Subcutaneous abdominal adipose tissue (tissue), 5 donors: ENCODE measurements around the gene PDZD7.

Experiments used
- H3K27ac ChIP-seq: one replicate; pipeline ENCODE4 v1.7.0; 2013; ENCODE audit warnings: low read depth, mild to moderate bottlenecking, inconsistent platforms, low read length, moderate library complexity
- H3K27me3 ChIP-seq, 5 donors: one replicate each; pipeline ENCODE4 v1.7.0; 2013; ENCODE audit warnings: low read length in 5 of 5, inconsistent platforms in 1 of 5; ENCODE audit not compliant: control insufficient read depth in 5 of 5, insufficient read depth in 4 of 5
- H3K36me3 ChIP-seq, 5 donors: one replicate each; pipeline ENCODE4 v1.7.0; 2013; ENCODE audit warnings: low read length in 5 of 5; ENCODE audit not compliant: control insufficient read depth in 5 of 5, insufficient read depth in 5 of 5
- H3K4me1 ChIP-seq, 5 donors: one replicate each; pipeline ENCODE4 v1.7.0; 2013; ENCODE audit warnings: low read length in 5 of 5, mild to moderate bottlenecking in 3 of 5, moderate library complexity in 1 of 5; ENCODE audit not compliant: control insufficient read depth in 5 of 5, insufficient read depth in 5 of 5
- H3K4me3 ChIP-seq, 5 donors: one replicate each; pipeline ENCODE4 v1.7.0; 2013; ENCODE audit warnings: low read length in 5 of 5, low read depth in 1 of 5
- H3K9ac ChIP-seq, 5 donors: one replicate each; pipeline ENCODE4 v1.7.0; 2013; ENCODE audit warnings: low read length in 5 of 5, mild to moderate bottlenecking in 4 of 5, moderate library complexity in 3 of 5
- H3K9me3 ChIP-seq, 5 donors: one replicate each; pipeline ENCODE4 v1.7.0; 2013; ENCODE audit warnings: low read length in 5 of 5; ENCODE audit not compliant: control insufficient read depth in 5 of 5
- donor health status: healthy.
- donor health status: healthy.
- donor health status: healthy.
- donor health status: healthy.
- donor health status: healthy.

The PDZD7 gene

GRCh38 chr10:100986952-100987684 is 43.8 kb downstream of the PDZD7 start, which contains the start of the genes MRPL43 and TWNK:
TSS of gene MRPL43 (minus strand) at chr10:100987497. CDS start at chr10:100987443, 54 bp downstream.
TSS of gene TWNK (plus strand) at chr10:100987543. CDS start at chr10:100988211, 668 bp downstream.
- peak within 1 kb of the TSS; percentile 74 for H3K27ac ChIP-seq
- peaks cover 0 to 53% (median 27%) of the 10 kb centered on the region in 5 donors for H3K36me3 ChIP-seq
- peak within 1 kb of the TSS; percentile 8 to 93 (median 86) for H3K9ac ChIP-seq
- no peaks in the 10 kb centered on the region for H3K27me3 ChIP-seq
- H3K4me3 ChIP-seq, result peak within 1 kb of the TSS; percentile 87 to 96 (median 93)
- H3K4me1 ChIP-seq, result peaks cover 8 to 26% (median 23%) of the 10 kb centered on the region in 5 donors
- H3K9me3 ChIP-seq, result no peaks in the 10 kb centered on the region

DNA sequence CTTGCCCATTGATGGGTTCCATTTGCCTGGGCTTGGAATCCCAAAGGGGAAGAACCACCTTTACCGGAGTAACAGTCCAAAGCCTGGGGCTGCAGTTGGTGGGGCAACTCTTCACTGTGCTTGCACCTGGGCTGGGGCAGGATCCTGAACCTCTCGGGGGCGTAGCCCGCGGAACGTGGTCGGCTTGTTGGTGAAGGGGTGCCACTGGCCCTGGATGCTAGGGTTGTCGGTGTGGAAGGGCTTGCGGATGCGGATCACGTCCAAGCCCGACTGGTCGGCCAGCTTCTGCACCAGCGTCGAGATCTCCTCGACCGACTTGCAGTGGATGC is 44.3 kb downstream of the PDZD7 start:
- peaks cover 0 to 59% (median 29%) of the 10 kb centered on the region in 5 donors for H3K36me3 ChIP-seq
- no peaks in the 10 kb centered on the region for H3K27me3 ChIP-seq
- no peaks in the 10 kb centered on the region for H3K9me3 ChIP-seq
- peak overlapping the region; percentile 74 for H3K27ac ChIP-seq
- H3K9ac ChIP-seq, result peak overlapping the region in 4 of 5 donors; percentile 77 to 93 (median 88)
- peak overlapping the region; percentile 87 to 96 (median 93) for H3K4me3 ChIP-seq
- peaks cover 8 to 26% (median 23%) of the 10 kb centered on the region in 5 donors for H3K4me1 ChIP-seq

DNA sequence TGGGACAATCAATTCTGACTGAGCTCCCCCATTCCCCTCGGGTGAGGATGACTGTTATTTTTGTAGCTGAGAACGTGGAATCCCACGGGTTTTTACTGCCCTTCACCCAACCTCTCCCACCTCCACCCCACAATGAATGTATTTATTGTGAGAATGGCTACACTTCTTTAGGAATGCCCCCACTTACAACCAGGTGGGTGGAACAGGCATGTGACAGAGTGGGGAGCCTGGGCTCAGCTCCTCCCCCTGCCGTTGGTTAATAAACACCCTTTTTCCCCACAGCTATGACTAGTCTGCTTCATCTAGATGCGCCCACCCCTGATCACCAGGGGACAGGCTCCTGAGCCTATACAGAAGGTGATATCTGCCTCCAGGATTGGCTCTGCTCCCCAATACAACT is 45.6 kb downstream of the PDZD7 start:
- H3K9me3 ChIP-seq, result no peaks in the 10 kb centered on the region
- H3K9ac ChIP-seq, result no peak overlapping the region
- H3K4me1 ChIP-seq, result peaks cover 8 to 26% (median 23%) of the 10 kb centered on the region in 5 donors
- no peak overlapping the region for H3K27ac ChIP-seq
- no peak overlapping the region for H3K4me3 ChIP-seq
- H3K27me3 ChIP-seq, result no peaks in the 10 kb centered on the region
- H3K36me3 ChIP-seq, result peaks cover 6 to 59% (median 30%) of the 10 kb centered on the region in 5 donors

DNA sequence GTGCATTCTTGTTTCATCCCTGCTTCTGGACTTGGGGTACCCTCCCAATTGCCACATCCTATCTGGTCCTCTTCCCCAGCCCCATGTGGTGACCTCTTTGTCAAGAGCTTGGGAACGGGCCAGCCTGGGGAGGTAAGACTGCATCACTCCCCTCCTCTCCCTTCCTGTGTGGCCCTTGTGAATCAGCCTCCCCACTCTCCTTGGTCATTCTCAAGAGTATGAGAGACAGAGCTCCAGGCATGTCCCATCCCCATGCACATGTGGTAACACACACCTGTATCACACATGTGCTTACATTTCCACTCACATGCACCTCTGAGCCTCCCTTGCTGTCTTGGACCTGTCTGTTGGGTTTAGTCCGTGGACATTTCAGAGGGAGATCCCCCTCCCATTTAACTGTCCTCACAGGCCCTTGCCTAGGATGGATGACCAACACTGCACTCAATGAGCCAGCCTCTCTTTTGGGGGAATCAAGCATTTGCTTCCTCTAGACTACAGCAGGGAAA is 46.2 kb downstream of the PDZD7 start:
- Histone ChIP-seq H3K9ac (no peak overlapping the region), H3K4me1 (peaks cover 8 to 26% (median 23%) of the 10 kb centered on the region in 5 donors), H3K36me3 (peaks cover 6 to 61% (median 33%) of the 10 kb centered on the region in 5 donors), H3K9me3 (no peaks in the 10 kb centered on the region), H3K4me3 (no peak overlapping the region), H3K27me3 (no peaks in the 10 kb centered on the region), H3K27ac (no peak overlapping the region)

DNA sequence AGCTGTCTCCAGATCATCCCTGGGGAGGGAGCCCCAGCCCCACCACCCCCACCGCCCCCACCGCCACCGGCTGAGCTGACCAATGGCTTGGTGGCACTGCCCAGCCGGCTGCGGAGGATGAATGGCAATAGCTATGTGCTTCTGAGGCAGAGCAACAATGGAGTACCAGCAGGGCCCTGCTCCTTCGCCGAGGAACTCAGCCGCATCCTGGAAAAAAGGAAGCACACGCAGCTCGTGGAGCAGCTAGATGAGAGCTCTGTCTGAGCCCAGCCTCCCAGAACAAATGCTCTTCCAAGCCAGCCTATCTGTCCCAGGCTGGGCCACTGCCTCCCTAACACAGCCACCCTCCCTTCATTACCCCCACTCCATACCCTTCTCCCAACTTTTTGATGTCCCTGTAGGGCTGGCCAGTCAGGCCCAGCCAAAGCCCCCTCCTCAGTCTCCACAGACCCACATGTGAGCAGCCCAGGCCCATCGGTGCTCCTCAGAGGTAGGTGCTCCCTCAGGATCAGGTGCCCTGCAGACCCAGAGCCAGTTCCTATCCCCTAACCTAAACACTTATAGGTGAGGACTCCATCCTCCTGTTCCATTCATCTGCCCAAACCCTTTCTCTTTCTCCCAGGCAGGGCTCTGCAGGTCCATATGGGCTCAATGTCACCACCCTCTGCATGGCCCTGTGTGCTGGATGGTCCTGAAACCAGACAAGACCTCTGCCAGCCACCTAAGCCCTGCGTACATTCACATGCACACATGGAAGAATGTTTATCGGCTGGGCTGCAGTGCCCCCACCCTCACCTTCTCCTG is 46.9 kb downstream of the PDZD7 start:
- no peaks in the 10 kb centered on the region for H3K9me3 ChIP-seq
- H3K4me1 ChIP-seq, result peaks cover 8 to 26% (median 23%) of the 10 kb centered on the region in 5 donors
- H3K4me3 ChIP-seq, result no peak overlapping the region
- no peak overlapping the region for H3K27ac ChIP-seq
- peaks cover 6 to 59% (median 36%) of the 10 kb centered on the region in 5 donors for H3K36me3 ChIP-seq
- no peaks in the 10 kb centered on the region for H3K27me3 ChIP-seq
- no peak overlapping the region for H3K9ac ChIP-seq

- Histone ChIP-seq H3K4me3 (no peak overlapping the region), H3K27me3 (no peaks in the 10 kb centered on the region), H3K36me3 (peaks cover 6 to 68% (median 45%) of the 10 kb centered on the region in 5 donors), H3K9ac (no peak overlapping the region), H3K27ac (no peak overlapping the region), H3K4me1 (peaks cover 8 to 21% (median 18%) of the 10 kb centered on the region in 5 donors), H3K9me3 (no peaks in the 10 kb centered on the region)
These were observed 47.8 kb downstream of the PDZD7 start for GRCh38 chr10:100982916-100983830.

GRCh38 chr10:100981178-100981772 is 49.7 kb downstream of the PDZD7 start:
- no peaks in the 10 kb centered on the region for H3K27me3 ChIP-seq
- H3K4me1 ChIP-seq, result peaks cover 0 to 5% (median under 1%) of the 10 kb centered on the region in 5 donors
- no peak overlapping the region for H3K4me3 ChIP-seq
- peaks cover 6 to 69% (median 50%) of the 10 kb centered on the region in 5 donors for H3K36me3 ChIP-seq
- H3K9me3 ChIP-seq, result no peaks in the 10 kb centered on the region
- no peak overlapping the region for H3K9ac ChIP-seq
- no peak overlapping the region for H3K27ac ChIP-seq

DNA sequence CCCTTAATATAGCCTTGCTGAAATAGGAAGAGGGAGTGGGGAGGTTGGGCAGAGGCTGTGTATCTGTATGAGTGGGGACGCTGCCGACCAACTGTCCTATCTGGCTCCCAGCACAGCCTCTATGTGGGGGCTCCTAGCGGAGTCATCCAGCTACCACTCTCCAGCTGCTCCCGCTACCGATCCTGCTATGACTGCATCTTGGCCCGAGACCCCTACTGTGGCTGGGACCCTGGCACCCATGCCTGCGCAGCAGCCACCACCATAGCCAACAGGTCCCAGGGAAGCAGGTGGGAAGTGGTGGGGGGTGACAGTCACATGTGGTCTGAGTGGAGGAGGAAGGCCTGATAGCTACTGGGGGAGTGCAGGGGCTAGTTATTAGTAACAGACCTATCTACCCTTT is 50.2 kb downstream of the PDZD7 start:
- Histone ChIP-seq H3K4me1 (no peaks in the 10 kb centered on the region), H3K27me3 (no peaks in the 10 kb centered on the region), H3K9ac (no peak overlapping the region), H3K27ac (no peak overlapping the region), H3K4me3 (no peak overlapping the region), H3K36me3 (peaks cover 6 to 64% (median 50%) of the 10 kb centered on the region in 5 donors), H3K9me3 (no peaks in the 10 kb centered on the region)

GRCh38 chr10:100980311-100980710 is 50.6 kb downstream of the PDZD7 start:
- Histone ChIP-seq H3K4me3 (no peak overlapping the region), H3K9me3 (no peaks in the 10 kb centered on the region), H3K4me1 (no peaks in the 10 kb centered on the region), H3K27ac (no peak overlapping the region), H3K27me3 (no peaks in the 10 kb centered on the region), H3K36me3 (peaks cover 6 to 64% (median 50%) of the 10 kb centered on the region in 5 donors), H3K9ac (no peak overlapping the region)
